ENCODE measurements around the gene HSF2.
"Not testable (repeated sequence)": the region's sequence is repeated elsewhere in the genome, so short reads cannot be mapped to it uniquely, and the experiment has no call there.

Gene HSF2

GRCh38 chr6:122455116-122455515 lies 55.7 kb downstream of the HSF2 start:
- DNase-seq, result not testable (repeated sequence)

- DNase-seq, result no peak
Observed at GRCh38 chr6:122458087-122458486, 58.6 kb downstream of the HSF2 start.

- DNase-seq, result no peak
Observed at GRCh38 chr6:122459240-122459639, 59.8 kb downstream of the HSF2 start.

- DNase-seq, result not testable (repeated sequence)
Observed at GRCh38 chr6:122459865-122460416, 60.5 kb downstream of the HSF2 start.

GRCh38 chr6:122461885-122462284 lies 62.4 kb downstream of the HSF2 start:
- DNase-seq, result no peak

- peak; percentile 94 for DNase-seq
Observed at GRCh38 chr6:122471107-122472021, 71.9 kb downstream of the HSF2 start, which contains the start of gene SERINC1. Gene SERINC1, minus strand, starts transcription at chr6:122471807. Its CDS starts 70 bp downstream, at chr6:122471737.

GRCh38 chr6:122472022-122472340 lies 72.5 kb downstream of the HSF2 start:
- no peak for DNase-seq

GRCh38 chr6:122476131-122476530 lies 76.7 kb downstream of the HSF2 start:
- peak; percentile 55 for DNase-seq

GRCh38 chr6:122482750-122483080 lies 83.3 kb downstream of the HSF2 start:
- no peak for DNase-seq
